ENCODE data around the gene RHOC.

RHOC gene

GRCh38 chr1:112707221-112708001, 484 bp upstream of the RHOC start:
- TF ChIP-seq CTCF (IDR thresholded peaks at IDR 0.05; ENCODE audit: insufficient read depth, low read length) = peak; percentile 74
- TF ChIP-seq REST (IDR thresholded peaks at IDR 0.05; ENCODE audit: insufficient replicate concordance, low read depth) = no peak
- Histone ChIP-seq H3K27ac (replicated peaks) (no peak overlapping the region), H3K4me3 (replicated peaks; ENCODE audit: insufficient read depth, low read length) (peak overlapping the region; percentile 51), H3K27me3 (ENCODE audit: insufficient read depth, poor library complexity, severe bottlenecking) (peaks cover 37% of the 10 kb centered on the region)
- peak; percentile 55 to 61 for DNase-seq (ENCODE audit: low read depth in 1 of 2, low spot score in 1 of 2)

- Histone ChIP-seq H3K27ac (replicated peaks) (no peak overlapping the region), H3K4me3 (replicated peaks; ENCODE audit: insufficient read depth, low read length) (no peak overlapping the region), H3K27me3 (ENCODE audit: insufficient read depth, poor library complexity, severe bottlenecking) (peaks cover 23% of the 10 kb centered on the region)
- no peak for TF ChIP-seq POLR2AphosphoS5 (IDR thresholded peaks at IDR 0.05; ENCODE audit: low read depth)
- no peak for TF ChIP-seq CTCF (IDR thresholded peaks at IDR 0.05; ENCODE audit: insufficient read depth, low read length)
- TF ChIP-seq REST (IDR thresholded peaks at IDR 0.05; ENCODE audit: insufficient replicate concordance, low read depth) = no peak
- TF ChIP-seq SPI1 (IDR thresholded peaks at IDR 0.05; ENCODE audit: borderline replicate concordance, low read depth) = peak; percentile 77; the same call in 1 of the 2 replicates
- no peak for TF ChIP-seq GABPA (IDR thresholded peaks at IDR 0.05; ENCODE audit: low read depth)
- peak; percentile 53 to 90 for DNase-seq (ENCODE audit: low read depth in 1 of 2, low spot score in 1 of 2)
Observed at GRCh38 chr1:112704934-112705627, 1.8 kb downstream of the RHOC start.

DNA sequence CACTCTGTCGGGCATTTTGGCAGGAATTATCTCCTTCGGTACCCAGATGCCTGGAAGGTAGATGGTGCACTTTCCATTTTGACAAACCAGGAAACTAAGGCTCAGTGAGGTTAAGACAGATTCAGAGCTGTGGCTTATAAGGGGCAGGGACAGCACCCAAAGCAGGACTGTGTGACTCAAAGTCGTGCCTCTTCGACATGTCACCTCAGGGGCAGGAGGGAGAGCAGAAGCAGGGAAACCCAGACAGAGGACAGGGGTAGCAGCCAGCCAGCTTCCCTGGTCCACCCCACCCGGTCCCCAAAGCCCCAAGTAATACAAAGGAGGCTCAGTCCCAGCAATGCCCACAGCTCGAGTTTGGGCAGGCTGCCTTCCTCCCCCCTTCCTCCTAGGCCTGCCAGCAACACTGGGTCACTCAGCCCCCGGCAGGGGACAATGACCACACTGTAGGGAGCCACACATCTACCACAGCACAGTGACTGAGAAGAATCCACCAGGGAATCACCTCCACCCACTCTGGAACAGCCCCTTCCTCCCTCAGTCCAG, 2.5 kb downstream of the RHOC start:
- peaks cover 19% of the 10 kb centered on the region for H3K27me3 ChIP-seq (ENCODE audit: insufficient read depth, poor library complexity, severe bottlenecking)
- DNase-seq (ENCODE audit: low read depth in 1 of 2, low spot score in 1 of 2) = no peak
- no peak overlapping the region for H3K27ac ChIP-seq (replicated peaks)
- no peak overlapping the region for H3K4me3 ChIP-seq (replicated peaks; ENCODE audit: insufficient read depth, low read length)
- no peak for TF ChIP-seq GABPA (IDR thresholded peaks at IDR 0.05; ENCODE audit: low read depth)
- no peak for TF ChIP-seq SPI1 (IDR thresholded peaks at IDR 0.05; ENCODE audit: borderline replicate concordance, low read depth)
- TF ChIP-seq POLR2AphosphoS5 (IDR thresholded peaks at IDR 0.05; ENCODE audit: low read depth) = no peak

GRCh38 chr1:112703706-112704105, 3.2 kb downstream of the RHOC start:
- TF ChIP-seq CTCF (IDR thresholded peaks at IDR 0.05; ENCODE audit: insufficient read depth, low read length) (no peak), SPI1 (IDR thresholded peaks at IDR 0.05; ENCODE audit: borderline replicate concordance, low read depth) (no peak), GABPA (IDR thresholded peaks at IDR 0.05; ENCODE audit: low read depth) (no peak), REST (IDR thresholded peaks at IDR 0.05; ENCODE audit: insufficient replicate concordance, low read depth) (no peak), POLR2AphosphoS5 (IDR thresholded peaks at IDR 0.05; ENCODE audit: low read depth) (no peak)
- Histone ChIP-seq H3K27me3 (ENCODE audit: insufficient read depth, poor library complexity, severe bottlenecking) (peaks cover 13% of the 10 kb centered on the region), H3K4me3 (replicated peaks; ENCODE audit: insufficient read depth, low read length) (no peak overlapping the region), H3K27ac (replicated peaks) (no peak overlapping the region)
- DNase-seq (ENCODE audit: low read depth in 1 of 2, low spot score in 1 of 2) = no peak

Measured in HL-60 (cell line).